ENCODE results near the gene WIZ.

Gene WIZ

GRCh38 chr19:15445807-15446376, 3.9 kb downstream of the WIZ start:
- in situ Hi-C loops (cut with HindIII; ENCODE audit: low sequenced_read_pairs): no loop called here

GRCh38 chr19:15445227-15445605, 4.5 kb downstream of the WIZ start:
- in situ Hi-C loops (cut with HindIII; ENCODE audit: low sequenced_read_pairs): no loop called here

GRCh38 chr19:15444505-15445226, 5.1 kb downstream of the WIZ start:
- in situ Hi-C loops (cut with HindIII; ENCODE audit: low sequenced_read_pairs): no loop called here

GRCh38 chr19:15443838-15444237, 5.9 kb downstream of the WIZ start:
- in situ Hi-C loops (cut with HindIII; ENCODE audit: low sequenced_read_pairs): no loop called here

DNA sequence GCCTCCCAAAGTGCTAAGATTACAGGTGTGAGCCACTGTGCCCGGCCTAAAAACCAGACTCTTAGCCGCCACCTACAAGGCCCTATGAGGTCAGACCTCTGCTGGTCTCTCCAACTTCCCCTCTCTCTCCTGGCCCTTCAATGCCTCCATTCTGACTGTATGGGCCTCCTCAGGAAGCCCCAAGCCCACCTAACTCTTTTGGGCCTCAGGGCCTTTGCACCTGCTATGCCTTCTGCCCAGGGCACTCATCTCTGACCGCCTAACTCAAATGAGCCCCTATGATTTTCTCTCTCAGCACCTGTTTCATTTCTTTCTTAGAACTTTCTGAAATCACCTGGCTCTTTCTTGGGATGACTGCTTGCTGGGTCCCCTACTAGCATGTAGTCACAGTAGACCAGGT, 6.4 kb downstream of the WIZ start:
- in situ Hi-C loops (cut with HindIII; ENCODE audit: low sequenced_read_pairs): no loop called here

- in situ Hi-C loops (cut with HindIII; ENCODE audit: low sequenced_read_pairs): no loop called here
Measured at GRCh38 chr19:15442142-15442920, 7.4 kb downstream of the WIZ start.

DNA sequence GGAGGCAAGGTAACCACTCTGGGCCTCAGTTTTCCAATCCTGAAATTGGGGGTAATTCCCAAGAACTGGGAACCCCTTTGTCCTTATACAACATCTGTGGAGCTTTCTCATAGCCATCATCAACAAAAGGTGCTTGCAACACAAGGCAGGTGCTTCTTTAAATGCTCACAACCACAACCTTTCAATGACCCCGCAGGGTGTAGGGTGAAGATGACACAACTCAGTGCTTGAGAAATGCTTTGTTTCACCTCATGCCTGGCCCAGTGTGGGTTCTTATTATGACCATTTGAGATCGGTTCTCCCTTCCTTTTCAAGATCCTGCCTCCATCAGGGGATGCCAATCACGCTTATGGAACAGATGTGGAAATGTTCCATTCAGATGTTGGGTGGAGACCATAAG, 8.4 kb downstream of the WIZ start:
- in situ Hi-C loops (cut with HindIII; ENCODE audit: low sequenced_read_pairs): no loop called here

GRCh38 chr19:15439821-15440641, 9.7 kb downstream of the WIZ start:
- in situ Hi-C loops (cut with HindIII; ENCODE audit: low sequenced_read_pairs): no loop called here

DNA sequence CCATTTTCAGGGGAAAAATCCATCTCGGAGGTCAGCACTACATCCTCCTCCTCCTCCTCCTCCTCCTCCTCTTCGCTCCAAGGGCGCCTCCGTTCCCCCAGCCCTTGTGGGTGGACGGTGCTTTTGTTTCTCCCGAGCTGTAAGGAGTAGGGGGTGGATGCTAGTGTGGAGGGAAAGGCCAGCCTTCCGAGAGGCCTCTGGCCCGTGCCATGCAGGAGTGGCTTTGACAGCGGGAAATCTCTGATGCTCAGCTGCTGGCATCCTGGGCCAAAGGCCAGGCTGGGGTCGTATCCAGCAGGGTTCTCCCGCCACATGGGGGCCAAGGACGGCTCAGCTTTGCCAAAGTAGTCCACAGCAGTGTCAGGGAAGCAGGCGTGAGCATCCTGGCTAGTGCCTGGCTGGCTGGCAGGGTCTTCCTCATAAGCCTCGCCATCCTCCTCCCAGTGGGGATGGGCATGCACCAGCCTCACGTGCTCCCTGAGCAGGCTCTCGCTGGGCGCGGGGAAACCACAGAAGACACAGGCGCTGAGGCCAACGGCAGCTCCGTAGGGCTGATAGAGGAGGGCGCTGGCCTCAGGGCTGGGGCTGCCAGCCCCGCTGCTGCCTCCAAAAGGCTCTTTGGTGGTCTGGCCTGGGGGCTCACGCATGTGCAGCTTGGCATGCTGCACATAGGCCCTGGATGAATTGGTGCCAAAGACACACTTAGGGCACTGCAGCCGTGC, 10.5 kb downstream of the WIZ start:
- in situ Hi-C loops (cut with HindIII; ENCODE audit: low sequenced_read_pairs): no loop called here

- in situ Hi-C loops (cut with HindIII; ENCODE audit: low sequenced_read_pairs): no loop called here
Measured at GRCh38 chr19:15438577-15438976, 11.2 kb downstream of the WIZ start.

DNA sequence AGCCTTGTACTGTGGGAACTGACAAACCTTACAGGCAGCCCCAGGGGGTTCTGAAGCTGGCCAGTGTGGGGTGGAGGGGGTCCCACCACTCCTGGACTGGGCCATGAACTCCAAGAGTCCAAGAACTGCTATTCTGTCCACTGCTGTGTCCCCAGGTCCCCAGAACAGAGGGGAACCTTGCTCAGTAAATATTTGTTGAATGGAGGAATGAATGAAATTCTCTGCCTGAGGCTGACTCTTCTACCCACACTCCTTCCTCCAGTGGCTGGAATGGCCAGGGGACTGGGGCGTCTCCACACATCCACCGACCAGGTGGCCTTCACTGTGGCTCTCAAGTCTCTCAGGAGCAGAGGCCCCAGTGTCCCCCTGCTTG, 11.6 kb downstream of the WIZ start:
- in situ Hi-C loops (cut with HindIII; ENCODE audit: low sequenced_read_pairs): no loop called here

GRCh38 chr19:15437355-15438123, 12.2 kb downstream of the WIZ start:
- in situ Hi-C loops (cut with HindIII; ENCODE audit: low sequenced_read_pairs): no loop called here

GRCh38 chr19:15436826-15437110, 13.0 kb downstream of the WIZ start:
- in situ Hi-C loops (cut with HindIII; ENCODE audit: low sequenced_read_pairs): no loop called here

GRCh38 chr19:15436012-15436825, 13.5 kb downstream of the WIZ start:
- in situ Hi-C loops (cut with HindIII; ENCODE audit: low sequenced_read_pairs): no loop called here

DNA sequence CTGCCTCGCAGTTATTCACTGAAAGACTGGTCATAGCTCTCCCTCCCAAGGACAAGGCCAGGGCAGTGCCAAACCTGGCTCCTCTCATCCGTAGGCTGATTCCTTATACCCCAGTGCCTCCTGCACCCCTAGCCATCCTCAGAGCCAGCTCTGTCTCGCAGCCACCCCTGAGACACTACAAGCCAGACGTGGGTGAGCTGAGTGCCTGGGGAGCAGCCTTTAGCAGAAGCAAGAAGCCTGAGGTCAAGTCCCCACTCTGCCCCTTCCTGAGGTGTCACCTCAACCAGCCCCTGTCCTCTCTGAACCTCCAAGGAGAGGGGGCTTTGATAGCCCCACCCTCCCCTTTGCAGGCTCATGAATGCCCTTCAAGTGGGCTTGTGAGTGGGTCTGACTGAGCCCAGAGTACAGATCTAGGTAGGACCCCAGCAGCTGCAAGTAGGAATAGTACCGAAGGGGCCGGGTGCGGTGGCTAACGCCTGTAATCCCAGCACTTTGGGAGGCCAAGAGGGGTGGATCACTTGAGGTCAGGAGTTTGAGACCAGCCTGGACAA, 16.2 kb downstream of the WIZ start:
- in situ Hi-C loops (cut with HindIII; ENCODE audit: low sequenced_read_pairs): no loop called here

DNA sequence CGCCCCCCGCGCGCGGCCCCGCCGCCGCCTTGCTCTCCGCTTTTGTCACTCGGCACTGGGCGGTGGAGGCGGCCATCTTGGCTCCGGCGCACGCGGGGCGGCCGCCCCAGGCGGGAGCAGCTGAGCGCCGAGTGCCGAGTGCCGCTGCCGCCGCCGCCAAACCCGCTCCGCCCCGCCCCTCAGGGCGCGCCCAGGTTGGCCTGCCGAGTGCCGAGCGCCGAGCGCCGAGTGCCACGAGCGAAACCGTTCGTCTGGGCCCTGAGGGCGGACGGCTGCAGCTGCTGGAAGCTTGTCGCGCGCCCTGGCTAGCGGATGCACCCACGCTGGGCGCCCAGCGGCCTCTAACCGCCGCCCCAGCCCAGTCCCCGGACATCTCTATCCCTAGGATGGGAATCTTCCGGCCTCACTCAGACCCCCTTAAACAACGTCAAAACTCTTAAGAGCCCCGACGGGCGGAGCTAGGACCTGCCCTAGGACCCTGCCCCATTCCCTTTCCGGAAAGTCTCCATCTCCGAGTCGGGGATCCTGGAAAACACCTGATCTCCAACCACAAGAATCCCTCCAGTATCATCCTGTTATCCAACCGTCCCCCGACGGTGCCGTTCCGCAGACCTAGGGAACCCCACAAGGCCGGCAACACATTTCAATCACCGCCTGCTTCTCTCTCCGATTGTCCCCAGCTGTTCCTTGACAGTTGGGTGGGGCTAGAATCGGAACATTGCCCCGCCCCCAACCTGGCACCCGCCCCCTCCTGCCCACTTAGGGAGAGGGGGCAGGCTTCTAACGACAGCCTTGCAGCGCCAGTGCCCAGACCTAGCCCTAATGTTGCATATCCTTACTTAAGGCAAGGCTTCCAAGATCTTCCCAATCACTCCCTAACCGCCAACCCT, 16.9 kb downstream of the WIZ start:
- in situ Hi-C loops (cut with HindIII; ENCODE audit: low sequenced_read_pairs): no loop called here

DNA sequence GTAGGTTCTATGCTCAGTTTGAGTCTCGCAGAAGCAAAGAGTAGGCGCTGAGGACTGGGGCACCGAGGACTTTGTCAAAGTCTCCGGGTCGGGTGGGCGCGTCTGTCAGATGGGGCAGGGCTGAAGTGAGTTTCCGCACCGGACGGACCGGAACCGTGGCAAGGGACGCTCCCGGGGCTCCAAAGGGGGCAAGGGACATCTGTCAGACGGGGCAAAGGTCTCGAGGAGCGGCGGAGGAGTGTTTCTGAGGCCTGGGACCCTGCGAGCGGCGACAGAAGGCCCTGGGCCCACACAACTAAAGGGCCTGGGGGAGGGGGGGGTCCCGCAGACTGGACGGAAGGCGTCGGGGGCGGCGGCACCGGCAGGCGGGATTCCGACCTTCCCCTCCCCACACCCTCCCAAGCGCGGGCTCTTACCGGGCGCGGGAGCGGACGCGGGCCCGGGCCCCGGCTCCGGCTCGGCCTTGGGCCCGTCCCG, 17.7 kb downstream of the WIZ start:
- in situ Hi-C loops (cut with HindIII; ENCODE audit: low sequenced_read_pairs): no loop called here
